Forelimb muscle (tissue), 1 donor: ENCODE data around the gene AZGP1. TPM values are rescaled to one million over a fixed set of nuclear protein-coding genes. Genes with fewer than 3 reads are reported as not detected.
"Not testable (repeated sequence)": the region's sequence is repeated elsewhere in the genome, so short reads cannot be mapped to it uniquely, and the experiment has no call there.

Source experiments
- DNase-seq: peaks from one replicate; pipeline ENCODE4 v3.0.0-alpha.2; 2013; ENCODE audit warnings: low read depth
- polyA plus RNA-seq: library from polyadenylated mRNA; unstranded; fragments of 120-200 nt; gene quantifications from one replicate; pipeline ENCODE4 v1.2.1, GENCODE V29; 2013; ENCODE audit not compliant: insufficient read length

Gene AZGP1
- 13.2 TPM for polyA plus RNA-seq

DNA sequence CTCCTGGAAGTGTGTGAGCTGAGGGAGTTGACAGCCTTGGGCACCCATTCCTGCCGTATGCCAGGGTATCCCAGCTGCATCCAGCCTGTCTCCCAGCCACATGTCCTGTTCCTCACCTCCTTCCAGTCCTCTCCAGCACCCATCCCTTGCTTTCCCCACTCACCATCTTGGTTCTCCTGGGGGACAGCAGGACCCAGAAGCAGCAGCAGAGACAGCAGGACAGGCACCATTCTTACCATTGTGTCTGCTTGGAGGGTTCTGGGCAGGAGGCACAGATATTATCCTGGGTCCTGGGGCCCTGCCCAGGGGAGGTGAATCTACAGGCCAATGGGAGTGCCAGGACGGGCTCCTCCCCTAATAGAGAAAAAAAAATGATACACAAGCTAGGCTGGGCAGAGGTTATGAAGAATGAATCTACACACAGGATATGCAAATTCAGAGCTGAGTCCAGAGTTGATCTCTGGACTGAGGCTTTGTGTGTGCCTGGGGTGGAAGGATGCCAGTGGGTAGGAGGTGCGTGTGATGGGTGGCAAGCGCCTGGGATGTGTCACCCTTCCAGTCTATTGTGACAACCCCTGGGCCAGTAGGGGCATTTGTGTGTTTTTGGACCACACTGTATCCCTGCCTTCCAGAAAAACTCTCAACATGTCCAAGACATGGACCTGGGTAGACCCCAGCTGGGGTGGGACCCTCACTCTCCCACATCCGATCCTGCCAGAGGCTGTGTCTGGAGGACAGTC is at the start of gene AZGP1:
Gene AZGP1, minus strand, starts transcription at position 250 of the 740 bp plus-strand sequence. Its CDS starts 11 bp downstream, at position 239.
- no peak for DNase-seq

DNA sequence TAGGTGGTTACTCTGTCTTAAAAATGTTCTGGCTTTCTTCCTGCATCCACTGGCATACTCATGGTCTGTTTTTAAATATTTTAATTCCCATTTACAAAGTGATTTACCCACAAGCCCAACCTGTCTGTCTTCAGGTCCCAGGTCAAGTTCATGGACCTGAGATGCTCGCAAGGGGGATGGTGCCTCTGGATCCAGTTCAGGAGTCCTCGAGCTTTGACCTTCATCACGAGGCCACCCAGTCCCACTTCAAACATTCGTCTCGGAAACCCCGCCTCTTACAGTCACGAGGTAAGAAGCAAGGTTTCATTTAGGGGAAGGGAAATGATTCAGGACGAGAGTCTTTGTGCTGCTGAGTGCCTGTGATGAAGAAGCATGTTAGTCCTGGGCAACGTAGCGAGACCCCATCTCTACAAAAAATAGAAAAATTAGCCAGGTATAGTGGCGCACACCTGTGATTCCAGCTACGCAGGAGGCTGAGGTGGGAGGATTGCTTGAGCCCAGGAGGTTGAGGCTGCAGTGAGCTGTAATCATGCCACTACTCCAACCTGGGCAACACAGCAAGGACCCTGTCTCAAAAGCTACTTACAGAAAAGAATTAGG is 48.3 kb upstream of the AZGP1 start:
- no peak for DNase-seq

DNA sequence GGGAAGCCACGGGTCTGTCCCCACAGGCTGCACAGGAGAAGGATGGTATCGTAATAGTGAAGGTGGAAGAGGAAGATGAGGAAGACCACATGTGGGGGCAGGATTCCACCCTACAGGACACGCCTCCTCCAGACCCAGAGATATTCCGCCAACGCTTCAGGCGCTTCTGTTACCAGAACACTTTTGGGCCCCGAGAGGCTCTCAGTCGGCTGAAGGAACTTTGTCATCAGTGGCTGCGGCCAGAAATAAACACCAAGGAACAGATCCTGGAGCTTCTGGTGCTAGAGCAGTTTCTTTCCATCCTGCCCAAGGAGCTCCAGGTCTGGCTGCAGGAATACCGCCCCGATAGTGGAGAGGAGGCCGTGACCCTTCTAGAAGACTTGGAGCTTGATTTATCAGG is 47.7 kb upstream of the AZGP1 start:
- DNase-seq: no peak

DNA sequence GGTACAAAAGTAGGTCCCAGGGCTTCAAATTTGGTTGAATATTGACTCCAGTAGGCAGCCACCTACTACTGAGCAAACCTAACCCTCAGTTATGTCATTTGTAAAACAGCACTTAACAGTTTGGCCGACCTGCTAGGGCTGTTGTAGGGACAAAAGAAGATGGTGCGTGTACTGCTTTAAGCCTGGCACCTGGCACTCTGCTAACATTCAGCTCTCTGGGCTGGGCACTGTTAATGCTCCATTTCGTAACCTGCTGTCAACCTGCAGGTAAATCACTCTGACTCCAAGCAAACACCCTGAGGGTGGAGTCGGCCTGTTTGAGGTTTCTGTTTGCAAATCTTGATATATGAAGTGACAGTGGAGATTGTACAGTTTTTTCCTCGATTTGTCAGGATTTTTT is 46.8 kb upstream of the AZGP1 start:
- no peak for DNase-seq

DNA sequence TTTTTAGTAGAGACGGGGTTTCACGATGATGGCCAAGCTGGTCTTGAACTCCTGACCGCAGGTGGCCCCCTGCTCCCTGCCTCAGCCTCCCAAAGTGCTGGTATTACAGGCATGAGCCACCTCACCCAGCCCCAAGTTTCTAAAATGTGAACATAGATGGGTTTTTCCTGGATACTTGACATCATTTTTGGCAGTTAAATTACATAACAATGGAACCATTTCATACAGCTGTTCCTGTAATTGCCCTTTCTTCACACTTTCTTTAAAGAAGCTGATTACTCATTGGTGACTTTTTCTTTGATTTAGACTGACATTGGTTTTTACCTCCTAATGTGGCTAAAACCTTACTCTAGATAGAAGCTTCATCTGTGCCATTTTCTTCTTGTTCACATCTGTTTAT is 45.5 kb upstream of the AZGP1 start:
- no peak for DNase-seq

DNA sequence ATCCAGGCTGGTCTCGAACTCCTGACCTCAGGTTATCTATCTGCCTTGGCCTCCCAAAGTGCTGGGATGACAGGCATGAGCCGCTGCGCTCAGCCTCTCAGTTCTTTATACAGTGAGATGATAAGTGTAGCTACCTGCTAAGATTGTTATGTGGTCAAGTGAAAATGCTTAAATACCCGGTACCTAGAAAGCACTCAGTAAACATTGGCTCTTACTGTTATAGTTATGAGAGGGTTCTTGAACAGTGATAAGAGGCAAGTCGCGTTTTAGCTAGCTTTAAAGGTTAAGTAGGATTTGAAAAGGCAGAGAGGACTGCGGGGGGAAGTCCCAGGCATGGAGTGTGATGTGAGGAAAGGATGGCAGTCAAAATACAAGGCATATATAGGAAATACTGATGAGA is 44.1 kb upstream of the AZGP1 start:
- no peak for DNase-seq

DNA sequence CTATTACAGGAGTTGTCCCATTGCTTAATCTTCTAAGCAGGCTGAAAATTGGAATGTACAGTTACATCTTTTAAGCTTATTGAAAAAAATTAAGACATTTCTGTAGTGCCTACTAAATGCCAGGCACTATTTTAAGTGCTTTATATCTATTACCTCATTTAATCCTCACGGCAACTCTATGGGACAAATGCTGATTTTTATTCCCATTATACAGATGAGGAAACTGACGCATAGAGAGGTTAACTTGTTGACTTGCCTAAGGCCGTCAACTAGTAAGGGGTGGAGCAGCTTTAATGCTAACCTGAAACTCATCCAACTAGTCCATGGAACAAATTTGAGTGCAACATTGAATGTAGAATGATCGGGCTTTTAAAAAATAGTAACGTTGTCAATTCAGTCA is 42.0 kb upstream of the AZGP1 start:
- DNase-seq: no peak

DNA sequence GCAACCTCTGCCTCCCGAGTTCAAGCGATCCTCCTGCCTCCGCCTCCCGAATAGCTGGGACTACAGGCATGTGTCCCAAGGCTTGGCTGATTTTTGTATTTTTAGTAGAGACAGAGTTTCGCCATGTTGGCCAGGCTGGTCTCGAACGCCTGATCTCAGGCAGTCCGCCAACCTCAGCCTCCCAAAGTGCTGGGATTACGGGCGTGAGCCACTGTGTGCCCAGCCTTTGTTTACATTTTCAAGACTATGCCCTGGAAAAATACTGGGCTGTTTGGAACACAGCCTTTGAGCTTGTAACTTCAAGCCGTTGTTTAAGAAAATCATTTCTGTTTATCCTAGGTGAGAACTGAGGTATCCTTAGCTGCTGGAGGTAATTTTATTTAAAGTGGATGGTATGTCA is 41.5 kb upstream of the AZGP1 start:
- no peak for DNase-seq

DNA sequence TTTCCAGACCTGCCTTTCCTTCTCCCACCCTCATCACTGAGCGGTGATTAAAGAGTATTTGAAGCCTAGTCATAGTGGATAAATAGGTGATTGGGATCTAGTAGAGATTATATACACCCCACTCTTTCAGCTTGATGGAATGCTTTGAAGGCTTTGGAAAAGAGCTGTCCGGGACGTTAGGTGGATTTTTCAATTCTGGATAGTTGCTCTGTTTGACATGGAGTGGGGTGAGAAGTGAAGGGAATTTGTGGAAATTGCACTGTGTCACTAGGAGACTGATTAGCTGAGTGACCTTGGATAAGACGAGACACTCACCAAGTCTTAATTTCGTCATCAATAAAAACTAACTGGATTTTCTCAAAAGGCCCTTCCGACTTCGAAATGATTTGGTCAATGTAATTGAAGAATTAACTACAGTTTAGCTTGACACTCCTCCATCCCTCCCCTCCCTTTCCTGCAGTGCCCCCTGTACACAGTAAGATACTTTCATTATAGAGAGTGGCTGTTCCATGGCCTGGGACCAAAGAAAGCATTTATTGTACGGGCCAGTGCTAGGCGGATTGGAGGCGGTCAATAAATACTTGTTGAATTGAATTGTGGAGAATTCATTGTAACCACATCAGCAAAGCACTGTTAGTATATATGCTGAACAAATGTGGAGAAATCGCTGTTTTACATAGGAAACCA is 40.5 kb upstream of the AZGP1 start:
- no peak for DNase-seq

DNA sequence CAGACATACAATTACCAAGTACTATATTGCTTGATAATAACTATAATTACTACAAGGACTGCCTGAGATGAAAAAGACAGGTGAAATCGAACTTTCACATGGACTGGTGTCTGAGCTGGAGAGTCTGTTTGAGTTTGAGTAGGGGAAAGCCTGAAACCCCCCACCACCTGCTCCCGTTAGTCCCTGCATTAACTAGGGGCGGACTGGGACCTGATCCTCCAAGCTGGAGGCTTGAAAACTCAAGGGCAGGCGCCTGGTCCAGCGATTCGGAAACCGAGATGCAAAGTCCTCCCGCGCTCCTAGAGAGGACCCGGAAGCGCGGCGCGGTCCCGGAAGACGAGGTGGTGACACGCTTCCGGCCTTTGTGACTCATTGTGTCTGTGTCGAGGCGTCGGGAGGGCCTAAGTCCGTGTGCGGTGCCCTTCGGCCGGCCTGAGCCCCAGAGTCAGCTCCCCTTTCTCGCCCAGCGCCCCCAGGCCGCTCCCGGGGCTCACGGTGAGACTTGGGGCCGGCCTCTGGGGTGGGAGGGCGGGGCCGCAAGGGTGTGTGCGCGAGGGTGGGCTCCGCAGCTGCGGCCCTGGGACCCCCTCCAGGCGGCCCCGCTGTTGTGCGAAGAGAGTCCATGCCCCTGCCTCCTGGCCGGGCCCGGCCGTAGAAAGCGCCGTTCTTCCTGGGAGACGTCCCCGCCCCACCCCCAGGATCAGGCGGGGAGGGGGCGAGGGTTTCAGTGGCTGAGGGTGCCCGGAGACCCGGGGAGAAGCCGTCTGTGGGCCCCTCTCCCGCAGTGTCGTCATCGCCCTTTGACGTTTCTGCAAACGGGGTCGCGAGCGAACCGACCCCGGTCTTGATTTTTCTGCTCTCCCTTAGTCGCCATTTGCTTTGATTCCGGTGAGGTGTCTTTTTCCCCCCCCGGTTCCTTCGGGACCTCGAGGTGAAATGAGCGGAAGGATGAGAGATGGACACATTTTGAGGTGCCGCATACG is 39.7 kb upstream of the AZGP1 start, which contains the start of gene ZKSCAN1:
Gene ZKSCAN1, plus strand, starts transcription at position 365 of the 983 bp plus-strand sequence. CDS start 7,911 bp downstream, outside the sequence.
- peak; percentile 85 for DNase-seq

DNA sequence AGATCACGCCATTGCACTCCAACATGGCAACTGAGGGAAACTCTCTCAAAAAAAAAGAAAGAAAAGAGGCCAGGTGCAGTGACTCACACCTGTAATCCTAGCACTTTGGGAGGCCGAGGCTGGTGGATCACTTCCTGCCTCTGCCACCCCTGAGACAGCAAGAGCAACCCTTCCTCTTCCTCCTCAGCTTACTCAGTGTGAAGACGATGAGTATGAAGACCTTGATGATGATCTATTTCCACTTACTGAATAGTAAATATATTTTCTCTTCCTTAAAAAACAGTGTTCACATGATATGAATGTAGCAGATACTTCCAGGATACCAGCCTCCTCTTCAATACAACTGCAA is 37.5 kb upstream of the AZGP1 start:
- no peak for DNase-seq

DNA sequence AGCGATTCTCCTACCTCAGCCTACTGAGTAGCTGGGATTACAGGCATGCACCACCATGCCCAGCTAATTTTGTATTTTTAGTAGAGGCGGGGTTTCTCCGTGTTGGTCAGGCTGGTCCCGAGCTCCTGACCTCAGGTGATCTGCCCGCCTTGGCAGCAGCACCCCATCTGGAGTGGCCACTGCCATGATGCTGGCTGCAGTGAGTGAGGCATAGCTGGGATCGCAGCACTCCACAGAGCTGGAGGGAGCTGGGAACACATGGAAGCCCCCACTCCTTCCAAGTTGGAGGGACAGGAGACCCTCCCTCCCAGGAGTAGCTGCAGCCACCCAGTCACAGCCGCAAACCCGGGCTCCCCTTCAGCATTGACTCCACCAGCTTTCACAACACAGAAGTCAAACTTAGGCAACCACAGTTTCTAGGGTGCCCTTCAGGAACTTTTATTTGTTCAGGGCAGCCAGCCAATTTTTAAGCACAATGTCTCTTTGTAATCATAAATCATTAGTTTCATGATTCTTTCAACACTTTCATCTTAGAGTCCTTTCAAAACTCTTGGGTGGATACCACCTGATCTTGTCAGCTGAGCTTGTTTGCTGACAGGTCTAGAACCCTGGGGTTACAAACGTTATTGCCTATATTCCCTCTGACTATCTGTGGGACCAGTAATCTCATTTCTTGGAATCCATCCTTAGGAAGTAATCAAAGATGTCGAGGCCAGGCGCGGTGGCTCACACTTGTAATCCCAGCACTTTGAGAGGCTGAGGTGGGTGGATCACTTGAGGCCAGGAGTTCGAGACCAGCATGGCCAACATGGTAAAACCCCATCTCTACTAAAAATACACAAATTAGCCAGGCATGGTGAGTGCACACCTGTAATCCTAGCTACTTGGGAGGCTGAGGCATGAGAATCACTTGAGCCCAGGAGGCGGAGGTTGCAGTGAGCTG is 36.8 kb upstream of the AZGP1 start:
- not testable (repeated sequence) for DNase-seq

DNA sequence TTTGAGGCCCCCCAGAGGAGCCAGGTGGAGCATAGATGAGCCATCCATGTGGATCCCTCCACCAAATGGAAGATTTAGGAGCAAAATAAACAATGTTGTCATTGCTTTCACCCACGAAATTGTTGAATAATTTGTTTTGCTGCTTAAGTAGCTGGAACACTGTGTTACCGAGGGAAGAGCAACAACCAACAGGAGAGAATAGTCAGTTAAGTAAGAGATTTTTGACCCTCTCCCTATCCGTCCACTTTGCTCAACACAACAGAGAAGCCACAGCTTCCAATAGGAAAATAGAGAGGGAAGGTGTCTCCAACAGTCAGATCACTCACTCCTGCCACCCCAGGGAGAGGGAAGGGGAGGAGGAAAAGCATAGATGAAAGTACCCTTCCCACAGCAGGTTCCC is 35.7 kb upstream of the AZGP1 start:
- no peak for DNase-seq

DNA sequence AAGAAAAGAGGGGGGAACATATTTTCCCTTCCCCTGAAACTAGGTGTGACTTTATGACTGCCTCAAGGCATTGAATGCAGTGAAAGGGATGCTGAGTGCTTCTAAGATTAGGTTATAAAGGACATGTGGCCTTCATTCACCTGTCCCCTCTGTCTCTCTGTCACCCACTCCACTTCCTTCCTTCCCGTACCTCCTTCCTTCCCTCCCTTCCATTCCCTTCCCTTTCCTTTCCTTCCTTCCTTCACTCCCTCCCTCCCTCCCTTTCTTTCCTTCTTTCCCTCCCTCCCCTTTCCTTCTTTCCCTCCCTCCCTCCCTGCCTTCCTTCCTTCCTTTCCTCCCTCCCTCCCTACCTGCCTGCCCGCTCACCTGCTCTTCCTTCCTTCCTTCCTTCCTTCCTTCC is 35.1 kb upstream of the AZGP1 start:
- DNase-seq: no peak

DNA sequence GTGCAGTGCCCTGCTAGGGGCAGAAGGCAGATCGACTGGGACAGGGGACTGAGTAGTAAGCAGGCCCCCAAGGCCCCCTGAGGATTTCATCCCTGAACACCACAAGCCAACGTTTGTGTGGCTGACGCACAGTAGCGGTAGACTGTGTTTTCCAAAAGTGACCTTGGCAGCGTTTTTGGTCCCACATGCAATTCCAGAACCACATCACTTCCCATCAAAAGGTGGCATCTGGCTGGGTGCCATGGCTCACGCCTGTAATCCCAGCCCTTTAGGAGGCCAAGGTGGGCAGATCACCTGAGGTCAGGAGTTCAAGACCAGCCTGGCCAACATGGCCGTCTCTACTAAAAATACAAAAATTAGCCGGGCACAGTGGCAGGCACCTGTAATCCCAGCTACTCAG is 34.1 kb upstream of the AZGP1 start:
- DNase-seq: not testable (repeated sequence)

DNA sequence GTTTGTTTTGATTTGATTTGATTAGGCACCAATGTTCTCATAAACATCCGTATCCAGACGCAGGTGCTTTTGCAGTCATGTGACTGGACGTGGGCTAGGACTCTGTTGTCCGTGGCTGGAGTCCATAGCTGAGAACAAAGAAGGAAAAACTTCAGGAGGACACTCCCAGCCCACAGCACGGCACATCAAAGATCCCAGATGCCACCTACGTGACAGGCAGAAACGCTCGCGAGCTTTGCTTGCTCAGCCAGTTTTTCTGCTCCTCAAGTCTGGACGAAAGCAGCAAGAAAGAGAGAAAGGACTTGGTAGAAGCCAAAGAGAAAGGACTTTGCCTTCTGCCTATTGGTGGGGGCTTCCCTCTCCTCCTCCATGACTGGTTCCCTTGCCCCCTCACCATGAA is 32.7 kb upstream of the AZGP1 start:
- no peak for DNase-seq

DNA sequence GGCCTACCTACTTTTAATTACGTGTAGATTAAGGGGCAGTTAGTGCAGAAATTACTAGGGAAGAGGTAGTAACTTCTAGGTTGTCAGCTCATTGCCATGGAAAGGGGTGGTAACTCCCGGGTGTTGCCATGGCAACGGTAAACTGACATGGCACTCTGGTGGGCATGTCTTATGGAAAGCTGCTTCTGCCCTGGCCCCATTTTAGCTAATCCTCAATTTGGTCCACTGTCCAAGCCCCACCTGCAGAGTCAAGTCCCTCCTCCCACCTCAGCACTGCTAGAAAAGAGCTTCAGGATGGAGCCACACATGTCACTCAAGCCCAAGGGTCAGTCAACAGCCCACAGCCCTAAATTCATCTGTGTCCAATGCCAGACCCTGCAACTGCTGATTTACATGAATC is 32.1 kb upstream of the AZGP1 start:
- no peak for DNase-seq

DNA sequence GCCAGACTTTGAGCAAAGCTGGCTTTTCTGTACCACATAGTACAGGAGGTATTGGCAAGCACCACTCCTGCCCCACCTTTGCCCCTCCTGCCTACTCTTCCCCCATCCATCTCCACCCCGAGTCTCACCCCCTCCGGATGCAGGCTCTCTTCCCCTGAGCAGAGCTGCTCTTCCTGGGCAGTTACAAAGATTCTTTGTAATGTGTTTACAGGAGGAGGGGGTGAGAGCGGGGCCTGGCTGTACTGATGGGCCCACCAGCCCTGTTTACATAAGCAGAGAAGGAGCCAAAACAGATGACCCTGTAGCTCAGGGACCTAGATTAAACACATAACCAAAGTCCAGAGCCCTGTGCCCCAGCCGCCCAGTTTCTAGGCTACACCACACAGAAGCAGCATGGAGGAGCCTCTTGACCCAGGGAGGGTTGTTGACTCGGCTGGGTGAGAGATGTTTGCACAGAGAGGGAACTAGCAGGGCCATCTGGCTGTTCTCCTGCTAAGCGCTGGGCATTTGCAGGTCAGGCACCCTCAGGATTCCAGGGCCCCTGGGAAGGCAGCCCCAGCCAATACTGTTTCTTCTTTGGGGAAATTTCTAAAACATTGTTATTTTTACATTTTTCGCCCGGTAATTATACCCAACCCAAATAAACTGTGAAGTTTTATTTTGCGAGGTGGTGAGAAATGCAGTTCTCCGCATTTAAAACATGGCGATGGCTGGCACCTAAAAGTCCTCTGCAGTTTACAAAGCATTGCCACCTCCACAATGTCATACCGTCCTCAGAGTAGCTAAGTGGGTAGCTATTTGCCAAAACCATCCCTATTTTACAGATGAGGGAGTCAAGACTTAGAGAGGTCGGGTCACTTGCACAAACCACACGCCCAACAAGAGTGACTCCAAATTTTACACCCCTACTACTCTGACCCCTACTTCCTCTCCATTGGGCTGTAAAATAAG is 28.2 kb upstream of the AZGP1 start:
- DNase-seq: no peak

DNA sequence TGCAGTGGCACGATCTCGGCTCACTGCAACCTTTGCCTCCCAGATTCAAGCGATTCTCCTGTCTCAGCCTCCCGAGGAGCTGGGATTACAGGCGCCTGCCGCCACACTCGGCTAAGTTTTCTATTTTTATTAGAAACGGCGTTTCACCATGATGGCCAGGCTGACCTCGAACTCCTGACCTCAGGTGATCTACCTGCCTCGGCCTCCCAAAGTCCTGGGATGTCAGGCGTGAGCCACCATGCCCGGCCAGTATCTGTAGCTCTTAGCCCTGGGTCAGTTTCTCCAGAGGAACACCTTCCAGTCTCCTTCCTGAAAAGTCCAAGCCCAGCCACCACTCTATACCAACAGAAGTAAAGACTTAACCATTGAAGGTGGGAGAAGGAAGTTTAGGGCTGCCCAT is 24.4 kb upstream of the AZGP1 start:
- no peak for DNase-seq
